Naive B cell (primary cell): ENCODE measurements around the gene RAF1. TPM values are rescaled to one million over a fixed set of nuclear protein-coding genes. Genes with fewer than 3 reads are reported as not detected.
A peak's percentile ranks its signal among the peaks of the same experiment; 100 is the strongest.
"Not testable (repeated sequence)": the region's sequence is repeated elsewhere in the genome, so short reads cannot be mapped to it uniquely, and the experiment has no call there.

Experiments used
- ATAC-seq, 2 donors: fragments of 150-1000 bp; cut with Tn5 transposase; 2 replicates each; pipeline ENCODE4 v1.10.0; 2021; ENCODE audit warnings: low read depth in 2 of 2, mild to moderate bottlenecking in 2 of 2, moderate library complexity in 2 of 2
- DNase-seq: peaks from one replicate; pipeline ENCODE4 v3.0.0; 2022
- H3K27ac Mint-ChIP-seq, 6 donors: one replicate each; pipeline ENCODE4 v1.8.0; 2020 to 2022; ENCODE audit warnings: mild to moderate bottlenecking in 6 of 6, mixed read lengths in 6 of 6, moderate library complexity in 5 of 6, inconsistent platforms in 2 of 6
- H3K27me3 Mint-ChIP-seq, 3 donors: one replicate each; pipeline ENCODE4 v1.8.0; 2021 to 2022; ENCODE audit warnings: mixed read lengths in 3 of 3, mild to moderate bottlenecking in 1 of 3
- H3K36me3 Mint-ChIP-seq, 2 donors: one replicate each; pipeline ENCODE4 v1.8.0; 2020 to 2022; ENCODE audit warnings: mixed read lengths in 2 of 2, inconsistent platforms in 1 of 2, mild to moderate bottlenecking in 1 of 2
- H3K4me1 Mint-ChIP-seq, 3 donors: one replicate each; pipeline ENCODE4 v1.8.0; 2020 to 2022; ENCODE audit warnings: mixed read lengths in 3 of 3, inconsistent platforms in 1 of 3, mild to moderate bottlenecking in 1 of 3, moderate library complexity in 1 of 3
- H3K4me3 Mint-ChIP-seq, 8 donors: one replicate each; pipeline ENCODE4 v1.8.0; 2020 to 2022; ENCODE audit warnings: mild to moderate bottlenecking in 8 of 8, mixed read lengths in 8 of 8, moderate library complexity in 8 of 8, inconsistent platforms in 2 of 8
- H3K9me3 Mint-ChIP-seq, 7 donors: one replicate each; pipeline ENCODE4 v1.8.0; 2020 to 2022; ENCODE audit warnings: mixed read lengths in 7 of 7, mild to moderate bottlenecking in 5 of 7, inconsistent platforms in 2 of 7, moderate library complexity in 1 of 7
- polyA plus RNA-seq, 6 donors: library from polyadenylated mRNA; unstranded; fragments of 300-500 nt; fragmentation: Illumina TruSeq; gene quantifications; one replicate each; pipeline ENCODE4 v1.2.3, GENCODE V29; 2021; ENCODE audit warnings: low read depth in 6 of 6

The RAF1 gene
- polyA plus RNA-seq, 6 donors from 2014 or later: 44.3 to 69.2 (median 59.5) TPM

DNA sequence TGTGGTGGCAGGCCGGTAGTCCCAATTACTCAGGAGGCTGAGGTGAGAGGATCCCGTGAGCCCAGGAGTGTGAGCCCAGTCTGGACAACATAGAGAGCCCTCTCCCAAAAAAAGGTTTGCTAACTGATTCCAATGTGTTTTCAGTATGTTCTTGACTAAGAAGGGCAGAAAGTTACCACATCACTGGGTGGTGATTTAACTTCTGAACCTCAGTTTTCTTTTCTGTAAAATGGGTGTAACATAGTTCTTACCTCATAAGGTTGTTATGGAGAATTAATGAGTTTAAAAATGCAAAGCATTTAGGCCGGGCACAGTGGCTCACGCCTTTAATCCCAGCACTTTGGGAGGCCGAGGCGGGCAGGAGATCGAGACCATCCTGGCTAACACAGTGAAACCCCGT, 28.5 kb upstream of the RAF1 start:
- DNase-seq (no peak), ATAC-seq (no peak)
- Mint-ChIP-seq H3K9me3 (no peaks in the 10 kb centered on the region), H3K4me1 (no peaks in the 10 kb centered on the region), H3K27me3 (peaks cover 0 to 13% (median 9%) of the 10 kb centered on the region in 3 donors), H3K27ac (no peak overlapping the region), H3K36me3 (no peaks in the 10 kb centered on the region), H3K4me3 (no peak overlapping the region)

DNA sequence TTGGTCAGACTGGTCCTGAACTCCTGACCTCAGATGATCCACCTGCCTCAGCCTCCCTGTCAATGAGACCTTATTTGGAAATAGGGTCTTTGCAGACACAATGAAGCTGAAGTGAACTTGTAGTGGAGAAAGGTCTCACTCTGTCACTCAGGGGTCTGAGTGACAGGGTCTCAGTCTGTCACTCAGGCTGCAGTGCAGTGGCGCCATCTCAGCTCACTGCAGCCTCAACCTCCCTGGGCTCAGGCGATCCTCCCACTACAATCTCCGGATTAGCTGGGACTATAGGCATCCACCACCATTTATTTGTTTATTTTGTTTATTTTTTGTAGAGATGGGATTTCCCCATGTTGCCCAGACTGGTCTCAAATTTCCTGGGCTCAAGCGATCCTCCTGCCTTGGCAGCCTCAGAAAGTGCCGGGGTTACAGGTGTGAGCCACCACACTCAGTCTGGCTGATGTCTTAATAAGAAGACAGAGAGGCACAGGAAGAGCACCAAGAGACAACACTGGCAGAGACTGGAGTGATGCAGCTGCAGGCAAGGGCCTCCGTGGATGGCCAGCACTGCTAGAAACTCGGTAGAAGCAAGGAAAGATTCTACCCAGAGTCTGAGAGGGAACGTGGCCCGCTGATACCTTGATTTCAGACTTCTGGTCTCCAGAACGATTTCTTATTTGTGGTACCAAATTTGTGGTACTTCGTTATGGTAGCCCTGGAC, 26.2 kb upstream of the RAF1 start:
- no peaks in the 10 kb centered on the region for H3K4me1 Mint-ChIP-seq
- peaks cover 0 to 20% (median 9%) of the 10 kb centered on the region in 3 donors for H3K27me3 Mint-ChIP-seq
- H3K9me3 Mint-ChIP-seq: no peaks in the 10 kb centered on the region
- ATAC-seq: no peak
- no peak overlapping the region for H3K4me3 Mint-ChIP-seq
- DNase-seq: no peak
- H3K36me3 Mint-ChIP-seq: no peaks in the 10 kb centered on the region
- no peak overlapping the region for H3K27ac Mint-ChIP-seq

DNA sequence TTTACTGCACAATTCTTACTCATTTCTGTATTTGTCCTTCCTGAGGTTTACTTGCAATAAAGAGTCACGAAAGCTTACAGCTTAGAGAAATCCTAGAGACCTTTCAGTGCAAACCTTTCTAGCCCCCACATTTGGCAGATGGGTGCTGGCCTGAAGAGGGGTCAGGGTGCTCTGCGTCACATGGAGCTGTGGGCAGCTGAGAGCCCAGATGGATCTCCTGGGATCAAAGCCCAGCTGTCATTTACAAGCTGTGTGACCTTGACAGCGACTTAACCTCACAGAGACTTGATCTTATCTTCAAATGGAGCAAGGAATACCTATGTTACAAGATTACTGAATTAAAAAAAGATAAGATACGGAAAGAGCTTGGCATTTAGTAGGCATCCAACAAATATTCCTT, 24.0 kb upstream of the RAF1 start:
- no peaks in the 10 kb centered on the region for H3K4me1 Mint-ChIP-seq

DNA sequence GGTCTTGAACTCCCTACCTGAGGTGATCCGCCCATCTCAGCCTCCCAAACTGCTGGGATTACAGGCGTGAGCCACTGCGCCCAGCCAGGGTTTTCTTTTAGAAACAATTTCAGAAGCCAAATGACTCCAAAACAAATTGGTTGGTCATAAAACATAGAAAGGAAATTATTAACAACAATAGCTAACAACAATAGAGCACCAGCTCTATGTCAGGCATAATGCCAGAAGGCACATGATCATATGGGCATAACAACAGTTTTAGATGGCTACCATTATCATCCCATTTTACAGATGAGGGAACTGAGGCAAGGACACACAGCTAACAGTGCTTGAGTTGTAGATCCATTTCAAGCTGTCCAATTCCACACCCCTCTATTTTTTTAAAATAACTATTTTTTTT, 22.2 kb upstream of the RAF1 start:
- peaks cover 0 to 4% (median 0%) of the 10 kb centered on the region in 3 donors for H3K4me1 Mint-ChIP-seq
- no peak overlapping the region for H3K27ac Mint-ChIP-seq
- ATAC-seq (no peak), DNase-seq (no peak)
- no peak overlapping the region for H3K4me3 Mint-ChIP-seq
- H3K27me3 Mint-ChIP-seq: peaks cover 0 to 20% (median 5%) of the 10 kb centered on the region in 3 donors
- no peaks in the 10 kb centered on the region for H3K36me3 Mint-ChIP-seq
- no peaks in the 10 kb centered on the region for H3K9me3 Mint-ChIP-seq

More for the DNA sequence above, 24.0 kb upstream of the RAF1 start:
- Mint-ChIP-seq H3K9me3 (no peaks in the 10 kb centered on the region), H3K27ac (no peak overlapping the region), H3K4me3 (no peak overlapping the region), H3K36me3 (no peaks in the 10 kb centered on the region), H3K27me3 (peaks cover 0 to 20% (median 5%) of the 10 kb centered on the region in 3 donors)
- no peak for DNase-seq
- no peak for ATAC-seq

DNA sequence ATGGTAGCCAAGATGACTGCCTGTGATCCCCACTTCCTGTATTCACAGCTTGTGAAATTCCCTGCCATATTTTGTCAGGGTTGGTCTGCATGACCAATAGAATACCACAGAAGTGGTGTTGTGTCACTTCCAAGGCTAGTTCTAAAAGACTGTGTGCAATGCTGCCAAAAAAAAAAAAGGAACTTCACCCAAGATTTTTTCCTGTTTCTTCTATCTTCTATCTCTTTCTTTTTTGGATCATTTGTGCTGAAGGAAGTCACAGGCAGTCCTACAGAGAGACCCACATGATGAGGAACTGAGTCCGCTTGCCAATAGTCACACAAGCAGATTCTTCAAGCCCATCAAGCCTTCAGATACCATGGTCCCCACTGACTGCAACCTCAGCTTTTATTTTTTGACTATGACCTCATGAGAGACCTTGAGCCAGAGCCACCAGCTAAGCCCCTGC, 18.1 kb upstream of the RAF1 start:
- no peak overlapping the region for H3K27ac Mint-ChIP-seq
- H3K9me3 Mint-ChIP-seq: no peaks in the 10 kb centered on the region
- no peak overlapping the region for H3K4me3 Mint-ChIP-seq
- H3K4me1 Mint-ChIP-seq: peaks cover 0 to 4% (median 0%) of the 10 kb centered on the region in 3 donors
- DNase-seq (no peak), ATAC-seq (peak in 1 of 2 donors; percentile 30)
- H3K27me3 Mint-ChIP-seq: peaks cover 0 to 6% (median 0%) of the 10 kb centered on the region in 3 donors
- no peaks in the 10 kb centered on the region for H3K36me3 Mint-ChIP-seq

DNA sequence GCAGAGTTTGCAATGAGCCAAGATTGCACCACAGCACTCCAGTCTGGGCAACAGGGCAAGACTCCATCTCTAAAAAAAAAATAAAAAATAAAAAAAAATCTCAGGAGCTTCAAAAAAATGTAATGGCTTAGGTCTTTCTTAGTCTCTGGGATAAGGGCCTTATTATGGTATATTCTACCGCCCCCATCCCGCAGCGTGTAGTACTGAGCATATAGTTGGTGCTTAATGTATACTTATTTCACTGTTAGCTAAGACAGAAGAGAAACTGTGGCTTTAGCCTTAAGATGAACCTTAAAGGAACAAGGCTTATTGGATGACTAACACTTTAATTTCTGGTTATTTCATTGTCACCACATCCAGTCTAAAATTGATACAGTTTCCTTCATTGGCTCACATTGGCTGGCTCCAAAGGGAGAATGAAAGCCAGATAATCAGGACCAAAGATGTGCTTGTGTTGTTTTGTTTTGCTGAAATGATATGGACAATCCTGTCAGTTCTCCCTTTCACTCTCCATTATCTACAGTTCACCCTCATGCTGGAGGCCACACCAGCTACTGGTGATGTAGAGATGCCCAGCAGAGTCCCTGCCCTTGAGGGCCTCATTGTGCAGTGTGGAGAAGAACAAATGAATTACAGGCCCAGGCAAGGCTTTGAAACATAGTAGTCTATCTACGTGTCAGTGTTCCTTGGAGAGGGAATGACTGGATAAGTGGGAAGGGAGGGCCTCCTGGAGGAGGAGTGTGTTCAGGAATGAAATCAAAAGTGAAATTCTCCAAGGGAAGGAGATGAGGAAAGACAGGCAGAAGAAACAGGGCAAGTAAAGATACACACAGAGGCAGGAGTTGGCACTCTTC, 17.4 kb upstream of the RAF1 start:
- peaks cover 0 to 4% (median 0%) of the 10 kb centered on the region in 3 donors for H3K27me3 Mint-ChIP-seq
- H3K27ac Mint-ChIP-seq: peak overlapping the region in 1 of 6 donors; percentile 13
- H3K4me3 Mint-ChIP-seq: no peak overlapping the region
- DNase-seq (no peak), ATAC-seq (no peak)
- H3K4me1 Mint-ChIP-seq: peaks cover 0 to 4% (median 0%) of the 10 kb centered on the region in 3 donors
- H3K36me3 Mint-ChIP-seq: no peaks in the 10 kb centered on the region
- no peaks in the 10 kb centered on the region for H3K9me3 Mint-ChIP-seq

DNA sequence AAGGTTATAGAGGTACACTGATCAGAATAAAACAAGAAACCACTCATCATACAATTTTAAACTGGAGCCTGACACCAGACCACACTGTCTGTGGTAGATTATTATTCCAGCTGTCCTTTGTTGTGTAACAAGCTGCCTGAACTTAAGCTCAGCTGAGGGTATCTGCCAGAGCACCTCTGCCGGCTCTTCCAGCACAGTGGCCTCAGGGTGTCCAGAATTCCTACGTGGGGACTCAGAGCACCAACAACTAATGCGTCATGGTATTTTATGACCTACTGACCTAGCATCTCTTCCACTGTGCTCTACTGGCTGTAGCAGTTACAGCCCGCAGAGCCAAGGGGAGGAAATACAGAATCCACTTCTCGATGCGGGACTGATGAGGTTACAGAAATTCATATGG, 15.6 kb upstream of the RAF1 start:
- Mint-ChIP-seq H3K4me1 (peaks cover 0 to 4% (median 0%) of the 10 kb centered on the region in 3 donors), H3K4me3 (no peak overlapping the region), H3K36me3 (no peaks in the 10 kb centered on the region), H3K27ac (no peak overlapping the region), H3K9me3 (no peaks in the 10 kb centered on the region), H3K27me3 (peaks cover 0 to 4% (median 0%) of the 10 kb centered on the region in 3 donors)
- DNase-seq: no peak
- ATAC-seq: no peak

DNA sequence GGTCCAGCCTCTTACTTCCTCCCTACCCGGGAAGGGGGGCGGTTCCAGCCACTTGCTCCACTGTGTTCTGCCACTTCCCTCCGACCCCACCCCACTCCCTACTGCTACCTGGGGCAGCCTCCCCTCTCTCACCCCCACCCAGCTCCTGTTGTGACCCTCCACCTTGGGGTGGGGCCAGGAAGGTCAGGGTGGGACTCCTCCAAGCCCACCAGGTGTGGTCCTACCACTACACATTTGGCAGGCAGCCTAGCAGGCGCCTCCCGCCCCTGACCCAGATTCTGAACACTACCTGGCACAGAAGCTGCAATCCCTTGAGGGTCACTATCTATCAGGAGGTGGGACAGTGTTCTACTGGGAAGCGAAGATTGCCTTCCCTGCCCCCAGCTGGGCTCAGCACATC, 13.7 kb upstream of the RAF1 start:
- no peak overlapping the region for H3K27ac Mint-ChIP-seq
- H3K27me3 Mint-ChIP-seq: peaks cover 0 to 4% (median 0%) of the 10 kb centered on the region in 3 donors
- no peak overlapping the region for H3K4me3 Mint-ChIP-seq
- DNase-seq: no peak
- no peaks in the 10 kb centered on the region for H3K36me3 Mint-ChIP-seq
- no peak for ATAC-seq
- peaks cover 0 to 4% (median 0%) of the 10 kb centered on the region in 3 donors for H3K4me1 Mint-ChIP-seq
- no peaks in the 10 kb centered on the region for H3K9me3 Mint-ChIP-seq

DNA sequence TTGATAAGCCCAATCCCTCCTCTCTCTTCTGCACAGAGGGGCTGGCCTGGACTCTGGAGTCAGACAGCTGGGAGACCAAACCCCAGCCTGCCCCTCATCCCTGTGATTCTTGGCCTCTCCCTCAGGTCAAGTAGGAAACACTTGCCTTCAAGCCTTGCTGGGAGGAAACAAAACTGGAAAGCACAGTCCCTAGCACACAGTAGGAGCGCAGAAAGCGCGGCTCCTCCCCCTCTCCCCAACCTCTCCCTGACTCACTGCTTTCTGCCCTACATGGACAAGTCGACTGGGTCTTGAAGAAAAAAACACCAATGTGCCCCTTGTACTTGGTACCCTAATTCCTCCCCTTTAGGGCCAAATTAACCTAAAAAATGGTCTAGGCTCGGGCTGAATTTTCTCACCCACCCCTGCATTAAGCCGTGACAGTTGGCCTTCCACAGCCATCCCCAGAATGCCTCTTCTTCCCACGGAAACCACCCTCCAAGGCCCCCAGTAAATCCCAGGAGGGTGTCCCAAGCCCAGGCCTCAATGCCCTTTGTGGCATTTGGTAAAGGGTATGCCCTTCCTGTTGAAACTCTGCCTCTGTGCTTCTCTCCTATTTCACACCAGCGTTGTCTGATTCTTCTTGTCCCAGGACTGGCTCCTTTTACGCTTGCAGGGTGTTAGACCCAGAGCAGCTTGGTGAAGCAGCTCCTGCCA, 11.3 kb upstream of the RAF1 start:
- Mint-ChIP-seq H3K27me3 (peaks cover 0 to 4% (median 0%) of the 10 kb centered on the region in 3 donors), H3K4me3 (no peak overlapping the region), H3K4me1 (peaks cover 0 to 4% (median 0%) of the 10 kb centered on the region in 3 donors), H3K36me3 (no peaks in the 10 kb centered on the region), H3K27ac (peak overlapping the region in 1 of 6 donors; percentile 80), H3K9me3 (no peaks in the 10 kb centered on the region)
- DNase-seq: no peak
- no peak for ATAC-seq

DNA sequence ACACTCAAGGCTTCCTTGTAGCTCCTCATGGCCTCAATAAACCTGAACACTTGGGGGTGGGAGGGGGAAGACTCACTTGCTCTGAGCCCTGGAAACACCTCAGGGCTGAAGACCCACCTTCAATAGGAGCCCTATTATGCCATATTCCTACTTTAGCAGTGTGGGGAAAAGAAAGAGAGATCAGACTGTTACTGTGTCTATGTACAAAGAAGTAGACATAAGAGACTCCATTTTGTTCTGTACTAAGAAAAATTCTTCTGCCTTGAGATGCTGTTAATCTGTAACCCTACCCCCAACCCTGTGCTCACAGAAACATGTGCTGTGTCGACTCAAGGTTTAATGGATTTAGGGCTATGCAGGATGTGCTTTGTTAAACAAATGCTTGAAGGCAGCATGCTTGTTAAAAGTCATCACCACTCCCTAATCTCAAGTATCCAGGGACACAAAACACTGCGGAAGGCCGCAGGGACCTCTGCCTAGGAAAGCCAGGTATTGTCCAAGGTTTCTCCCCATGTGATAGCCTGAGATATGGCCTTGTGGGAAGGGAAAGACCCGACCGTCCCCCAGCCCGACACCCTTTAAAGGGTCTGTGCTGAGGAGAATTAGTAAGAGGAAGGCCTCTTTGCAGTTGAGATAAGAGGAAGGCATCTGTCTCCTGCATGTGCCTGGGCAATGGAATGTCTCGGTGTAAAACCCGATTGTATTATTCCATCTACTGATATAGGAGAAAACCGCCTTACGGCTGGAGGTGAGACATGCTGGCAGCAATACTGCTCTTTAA, 10.2 kb upstream of the RAF1 start:
- not testable (repeated sequence) for H3K9me3 Mint-ChIP-seq, H3K4me1 Mint-ChIP-seq, DNase-seq, ATAC-seq, H3K36me3 Mint-ChIP-seq, H3K27me3 Mint-ChIP-seq, H3K4me3 Mint-ChIP-seq, H3K27ac Mint-ChIP-seq

DNA sequence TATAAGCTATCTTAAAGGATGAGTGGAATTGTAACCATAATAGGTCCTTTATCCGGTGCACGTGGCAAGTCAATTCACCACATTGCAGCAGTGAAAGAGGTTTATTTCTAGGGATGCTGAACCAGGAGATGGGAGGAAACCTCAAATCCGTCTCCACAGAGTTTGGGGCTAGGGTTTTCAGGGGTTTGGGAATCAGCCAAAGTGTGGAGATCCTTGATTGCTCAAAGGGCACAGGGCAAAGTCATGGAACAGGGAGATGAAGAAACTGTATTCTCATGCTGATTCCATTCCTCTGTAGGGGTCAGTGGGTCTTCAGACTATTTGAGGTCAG, 7.2 kb upstream of the RAF1 start:
- no peak for DNase-seq
- no peaks in the 10 kb centered on the region for H3K27me3 Mint-ChIP-seq
- no peak for ATAC-seq
- H3K4me1 Mint-ChIP-seq: peaks cover 0 to 4% (median 0%) of the 10 kb centered on the region in 3 donors
- H3K4me3 Mint-ChIP-seq: no peak overlapping the region
- no peak overlapping the region for H3K27ac Mint-ChIP-seq
- no peaks in the 10 kb centered on the region for H3K9me3 Mint-ChIP-seq
- H3K36me3 Mint-ChIP-seq: no peaks in the 10 kb centered on the region

DNA sequence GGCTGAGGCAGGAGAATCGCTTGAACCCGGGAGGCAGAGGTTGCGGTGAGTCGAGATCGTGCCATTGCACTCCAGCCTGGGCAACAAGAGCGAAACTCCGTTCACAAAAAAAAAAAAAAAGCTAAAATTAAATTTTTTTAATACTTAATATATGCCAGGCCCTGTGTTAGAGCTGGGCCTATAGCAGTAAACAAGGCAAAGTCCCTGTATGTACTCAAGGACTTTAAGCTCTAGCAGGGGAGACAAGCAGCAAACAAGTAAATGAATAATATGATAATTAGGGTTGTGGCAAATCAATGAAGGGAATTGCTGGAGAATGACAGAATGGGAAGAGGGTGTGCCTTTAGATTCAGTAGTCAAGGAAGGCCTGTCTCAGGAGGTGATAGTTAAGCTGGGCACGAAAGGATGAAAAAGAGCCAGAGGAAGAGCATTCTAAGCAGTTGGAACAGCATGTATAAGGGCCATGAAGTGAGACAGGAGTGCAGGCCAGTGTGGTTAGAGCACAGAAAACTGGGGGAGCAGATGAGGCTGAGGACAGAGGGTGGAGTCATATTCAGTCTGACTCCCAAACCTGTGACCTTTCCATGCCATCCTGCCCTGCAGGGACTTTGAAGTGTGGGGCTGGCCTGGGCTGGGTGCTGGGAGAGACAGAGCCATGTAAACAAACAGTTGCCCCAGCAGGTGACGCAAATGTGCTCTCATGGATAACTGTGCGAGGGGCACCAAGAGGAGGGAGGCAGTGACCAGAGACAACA, 6.6 kb upstream of the RAF1 start:
- no peaks in the 10 kb centered on the region for H3K9me3 Mint-ChIP-seq
- DNase-seq: no peak
- no peaks in the 10 kb centered on the region for H3K36me3 Mint-ChIP-seq
- H3K27me3 Mint-ChIP-seq: no peaks in the 10 kb centered on the region
- no peak overlapping the region for H3K27ac Mint-ChIP-seq
- H3K4me1 Mint-ChIP-seq: peaks cover 0 to 4% (median 0%) of the 10 kb centered on the region in 3 donors
- no peak overlapping the region for H3K4me3 Mint-ChIP-seq
- no peak for ATAC-seq
